ENCODE results near the gene CCSAP.
"Not testable (repeated sequence)": the region's sequence is repeated elsewhere in the genome, so short reads cannot be mapped to it uniquely, and the experiment has no call there.

Gene CCSAP

DNA sequence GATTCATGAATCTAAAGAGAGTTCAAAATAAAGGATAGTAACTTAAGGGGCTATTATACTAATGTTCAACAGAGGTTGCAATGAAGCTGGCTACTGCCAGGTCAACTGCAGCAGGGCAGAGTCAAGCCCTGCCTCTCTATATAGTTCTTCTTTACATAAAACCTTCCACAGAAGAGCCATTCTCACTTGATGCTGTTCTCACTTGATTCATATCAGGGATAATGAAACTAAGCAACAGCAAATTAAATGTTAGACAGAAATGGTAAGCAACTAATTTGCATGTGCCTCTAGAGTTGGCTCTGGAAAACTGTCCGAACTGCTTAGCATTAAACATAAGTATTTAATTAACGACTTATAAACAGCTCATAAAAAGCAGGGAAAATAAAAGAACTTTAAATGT, 17.4 kb downstream of the CCSAP start:
- no peak for DNase-seq

DNA sequence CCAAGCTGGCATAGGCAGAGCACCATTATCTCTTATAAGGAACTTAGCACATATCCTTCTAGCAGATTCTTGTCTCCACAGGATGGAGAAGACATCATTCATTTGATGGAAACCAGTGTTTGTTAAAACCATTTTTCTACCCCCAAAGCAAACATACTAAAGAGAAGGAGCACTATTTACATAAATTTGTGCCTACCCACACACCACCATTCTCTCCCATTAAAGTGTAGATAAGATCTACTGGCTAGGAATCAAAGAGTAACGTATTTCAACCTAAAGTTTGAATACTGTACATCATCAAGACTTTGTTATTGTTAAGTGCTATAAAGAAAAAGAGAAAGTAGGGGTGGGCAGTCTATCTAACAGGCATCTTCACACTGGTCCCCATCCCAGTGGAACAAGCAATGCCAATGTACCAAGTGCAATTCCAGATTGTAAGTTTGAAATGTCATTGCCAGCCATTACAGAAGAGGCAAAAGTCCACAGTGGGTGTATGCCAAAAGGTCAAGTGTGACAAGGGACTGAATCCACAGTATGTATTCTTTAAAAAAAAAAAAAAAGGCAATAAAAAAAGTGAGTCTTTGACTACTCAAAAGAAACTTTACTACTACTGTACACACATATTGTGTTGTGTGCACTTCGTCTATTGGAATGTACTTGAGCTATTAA, 18.8 kb downstream of the CCSAP start:
- no peak for DNase-seq

DNA sequence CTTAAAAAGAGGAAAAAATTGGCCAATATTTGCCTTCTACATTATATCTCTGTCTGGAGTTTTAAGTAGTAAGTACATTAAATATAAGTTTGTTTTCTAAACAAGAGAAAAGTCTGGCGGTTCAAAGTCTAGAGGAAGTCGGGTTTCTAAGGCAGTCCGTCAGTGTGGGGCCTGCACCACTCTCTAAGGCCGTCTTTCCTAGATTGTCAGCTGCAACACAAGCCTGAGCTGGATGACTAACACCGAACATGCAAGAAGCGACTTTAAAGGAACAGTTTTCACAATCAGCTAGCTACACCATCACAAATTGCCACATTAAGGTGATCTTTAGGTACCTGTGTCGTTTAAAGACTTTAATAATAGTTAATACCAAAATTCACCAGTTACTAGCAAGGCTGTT, 19.6 kb downstream of the CCSAP start:
- DNase-seq, result no peak

DNA sequence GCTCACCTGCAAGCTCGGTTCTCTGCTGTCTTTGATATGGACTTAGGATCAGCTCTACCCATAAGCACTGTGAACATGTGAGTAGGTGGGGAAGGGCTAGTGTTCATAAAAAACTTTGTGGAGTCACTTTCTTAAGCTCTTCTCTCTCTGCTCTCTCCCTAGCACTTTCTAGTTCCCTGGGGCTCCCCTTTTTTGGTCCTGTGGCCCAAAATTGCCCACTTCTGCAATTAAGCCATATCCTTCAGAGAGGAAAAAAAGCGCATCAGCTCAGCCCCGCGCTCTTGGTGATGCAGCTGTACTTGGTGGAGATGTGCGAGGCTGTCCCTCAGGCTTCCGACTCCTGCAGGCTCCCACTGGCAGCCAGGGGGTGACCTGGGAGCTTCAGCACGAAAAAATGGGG, 23.4 kb downstream of the CCSAP start:
- DNase-seq, result no peak

DNA sequence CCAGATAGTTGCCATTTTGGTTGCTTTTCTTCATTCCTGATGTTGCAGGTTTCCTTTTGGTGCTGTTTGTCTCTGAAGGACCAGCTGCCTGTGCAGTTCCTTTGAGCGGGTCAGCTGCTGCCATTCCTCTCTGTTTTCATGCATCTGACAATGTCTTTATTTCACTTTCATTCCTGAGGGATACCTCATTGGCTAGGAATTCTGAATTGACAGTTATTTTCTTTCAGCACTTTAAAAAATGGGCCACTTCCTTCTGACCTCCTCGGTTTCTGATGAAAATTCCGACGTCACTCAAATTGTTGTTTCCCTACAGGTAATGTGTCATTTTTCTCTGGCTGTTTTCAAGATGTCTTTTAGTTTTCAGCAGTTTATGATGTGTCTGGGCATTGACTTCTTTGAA, 24.8 kb downstream of the CCSAP start:
- no peak for DNase-seq

DNA sequence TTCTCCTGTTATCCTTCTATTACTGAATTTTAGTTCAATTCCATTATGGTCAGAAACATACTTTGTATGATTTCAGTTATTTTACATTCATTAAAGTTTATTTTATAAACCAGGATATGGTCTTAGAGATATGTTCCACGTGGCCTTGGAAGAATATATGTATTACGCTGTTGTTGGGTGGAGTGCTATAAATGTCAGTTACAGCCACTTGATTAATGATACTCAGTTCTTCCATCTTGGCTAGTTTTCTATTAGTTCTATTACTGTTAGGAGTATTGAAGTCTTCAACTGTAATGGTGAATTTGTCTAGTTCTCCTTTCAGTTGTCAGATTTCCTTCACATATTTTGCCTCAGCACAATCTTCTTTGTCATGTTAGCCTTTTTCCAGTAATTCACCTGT, 26.7 kb downstream of the CCSAP start:
- DNase-seq, result no peak

DNA sequence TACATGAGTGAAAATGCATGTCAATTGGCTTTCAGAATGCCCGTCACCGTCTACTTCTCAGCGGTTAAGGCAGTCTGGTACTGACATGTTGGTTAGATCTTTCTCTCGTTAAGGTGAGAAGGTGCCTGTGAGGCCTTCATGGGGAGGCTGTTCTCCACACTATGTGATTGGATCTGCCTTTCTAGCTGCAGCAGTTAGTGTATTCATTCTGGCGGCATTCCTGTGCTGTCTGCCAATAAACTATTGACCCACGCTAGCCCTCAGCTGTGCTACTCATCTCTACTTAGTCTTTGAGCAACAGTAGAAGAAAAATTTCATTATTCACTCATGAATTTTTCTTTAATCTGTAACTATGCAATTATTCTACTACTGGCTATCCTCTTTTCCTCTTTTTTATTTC, 32.0 kb downstream of the CCSAP start:
- DNase-seq, result no peak

DNA sequence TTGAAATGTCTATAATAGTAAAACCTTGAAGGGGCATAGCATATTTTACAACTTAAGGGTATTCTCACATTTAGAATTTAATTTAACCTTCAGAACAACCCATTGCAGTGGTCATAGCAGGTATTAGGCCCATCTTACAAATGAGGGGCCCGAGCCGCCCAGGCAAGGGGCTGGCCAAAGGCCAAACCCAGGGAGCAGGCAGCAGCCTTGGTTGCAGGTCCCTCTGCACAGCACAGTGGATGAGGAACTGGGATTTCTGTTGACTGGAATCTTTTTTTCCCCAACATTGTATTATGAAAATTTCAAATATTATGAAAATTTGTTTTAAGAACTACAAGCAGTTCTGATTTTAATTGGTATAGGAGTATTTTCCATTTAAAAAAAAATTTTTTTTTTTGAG, 33.2 kb downstream of the CCSAP start:
- no peak for DNase-seq

DNA sequence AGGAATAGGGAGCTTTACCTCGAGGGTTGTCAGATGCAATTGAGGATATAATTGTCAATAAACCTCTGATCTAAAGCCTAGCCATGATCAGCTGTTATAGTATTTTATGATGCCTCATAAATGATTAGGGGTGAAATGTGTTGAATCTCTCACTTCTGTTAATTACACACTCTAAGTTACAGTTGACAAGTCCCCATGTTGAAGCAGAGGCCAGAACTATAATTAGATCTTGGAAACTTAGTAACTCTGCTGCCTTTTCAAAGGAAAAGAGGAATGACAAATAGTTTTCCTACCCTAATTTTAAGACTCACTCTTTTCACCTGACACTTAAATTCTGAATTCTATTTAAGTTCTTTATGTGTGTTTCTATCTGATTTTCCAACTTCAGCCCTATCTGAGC, 33.8 kb downstream of the CCSAP start:
- no peak for DNase-seq

DNA sequence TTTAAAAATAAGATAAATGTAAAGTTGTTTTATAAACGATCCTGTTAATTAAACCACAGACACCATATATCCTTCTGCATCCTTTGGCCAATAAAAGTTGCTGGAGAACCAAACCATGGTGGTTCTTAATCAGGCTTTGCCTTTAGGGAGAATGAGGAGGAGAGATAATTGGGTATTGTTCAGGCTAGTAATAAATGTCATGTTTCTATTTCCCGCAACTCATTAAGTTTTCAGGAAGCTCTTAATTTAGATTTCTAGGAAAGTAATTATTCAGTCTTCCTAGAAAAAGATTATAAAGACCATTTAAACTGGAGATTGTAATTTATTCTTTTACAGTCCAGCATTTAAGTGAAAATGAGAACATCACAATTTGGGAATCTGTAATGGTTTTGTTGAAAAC, 37.5 kb downstream of the CCSAP start:
- no peak for DNase-seq

DNA sequence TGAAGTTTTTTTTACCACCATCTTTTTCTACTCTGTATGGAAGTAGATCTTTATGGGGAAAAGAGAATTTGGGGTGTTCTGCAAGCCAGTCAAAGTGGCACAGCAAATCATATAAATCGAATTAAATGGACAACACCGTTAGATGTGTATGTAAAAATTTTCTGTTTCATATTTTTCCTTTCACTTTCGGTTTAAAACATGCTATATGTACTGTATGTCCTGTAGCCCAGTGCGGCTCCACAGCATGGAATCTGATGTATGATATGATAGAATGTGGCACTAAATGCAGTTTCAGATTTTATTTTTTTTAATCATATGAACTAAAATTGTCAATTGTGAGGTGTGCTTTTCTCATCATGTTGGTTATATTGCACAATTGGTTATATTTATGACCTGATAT, 39.0 kb downstream of the CCSAP start:
- DNase-seq, result no peak

DNA sequence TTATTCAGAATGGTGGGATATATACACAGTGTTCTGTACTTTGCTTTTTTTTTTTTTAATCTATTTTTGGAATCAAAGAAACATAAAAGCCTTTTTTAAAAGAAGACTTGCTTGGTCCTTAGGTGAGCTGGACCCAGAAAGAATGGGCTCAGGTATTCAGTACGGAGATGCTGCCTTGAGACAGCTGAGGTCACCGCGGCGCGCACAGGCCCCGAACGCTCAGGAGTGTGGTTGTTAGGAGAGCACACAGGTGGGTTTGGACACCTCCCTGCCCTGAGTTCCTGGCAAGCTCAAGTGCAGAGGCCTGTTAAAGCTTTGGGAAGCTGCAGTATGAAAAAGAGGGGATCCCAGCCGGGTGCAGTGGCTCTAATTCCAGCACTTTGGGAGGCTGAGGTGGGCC, 40.1 kb downstream of the CCSAP start:
- no peak for DNase-seq

DNA sequence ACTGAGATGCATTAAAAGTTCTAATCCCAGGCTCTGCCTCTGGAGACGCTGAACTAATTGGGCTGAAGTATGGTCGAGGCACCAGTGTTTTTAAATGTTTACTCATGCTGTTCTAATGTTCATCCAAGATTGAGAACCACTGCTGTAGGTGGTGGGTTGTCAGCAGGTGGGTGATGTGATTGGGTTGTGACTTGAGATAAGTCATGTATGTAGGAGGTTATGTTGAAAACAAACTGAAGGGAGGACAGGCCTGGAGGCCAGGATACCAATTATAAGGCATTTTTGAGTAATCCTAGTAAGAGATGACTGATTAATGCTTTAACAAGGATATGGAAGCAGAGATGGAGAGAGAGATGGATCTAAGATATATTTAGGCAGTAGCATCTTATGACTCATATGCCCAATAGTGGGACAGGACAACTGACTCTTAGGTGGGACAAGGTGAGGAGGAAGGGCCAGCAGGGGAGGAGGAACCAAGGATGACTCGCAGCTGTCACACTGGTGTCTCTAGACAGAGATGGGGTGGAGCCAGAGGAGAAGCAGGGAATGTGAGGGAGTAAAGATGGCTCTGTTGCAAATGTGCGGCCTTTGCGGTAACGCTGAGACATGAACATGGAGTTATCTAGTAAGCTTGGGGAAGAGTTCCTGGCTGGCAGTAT, 42.6 kb downstream of the CCSAP start:
- no peak for DNase-seq

DNA sequence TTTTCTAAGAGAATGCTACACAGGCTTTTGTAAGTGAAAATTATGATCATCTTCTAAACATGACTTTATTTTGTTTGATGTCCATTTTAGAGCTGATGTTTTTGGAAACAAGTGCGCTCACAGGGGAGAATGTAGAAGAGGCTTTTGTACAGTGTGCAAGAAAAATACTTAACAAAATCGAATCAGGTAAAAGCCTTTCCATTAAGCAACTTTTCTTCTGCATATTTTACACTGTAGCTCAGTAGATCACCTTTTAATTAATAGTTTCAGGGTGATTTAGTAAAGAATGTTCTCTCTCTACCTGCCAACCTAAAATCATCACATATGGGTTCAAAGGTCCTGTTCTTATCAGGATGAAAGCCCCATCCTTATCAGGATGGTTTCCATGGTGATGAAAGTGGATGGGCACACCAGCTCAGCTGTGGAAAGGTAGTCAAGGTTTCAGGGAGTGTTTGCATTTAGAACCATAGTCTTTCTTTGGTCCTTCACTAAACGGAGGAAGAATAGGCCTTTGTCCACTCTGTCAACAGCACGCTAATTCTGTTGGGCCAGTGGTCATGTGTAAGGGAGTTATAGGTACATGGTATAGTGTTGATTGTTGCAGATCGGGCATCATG, 43.9 kb downstream of the CCSAP start:
- no peak for DNase-seq

DNA sequence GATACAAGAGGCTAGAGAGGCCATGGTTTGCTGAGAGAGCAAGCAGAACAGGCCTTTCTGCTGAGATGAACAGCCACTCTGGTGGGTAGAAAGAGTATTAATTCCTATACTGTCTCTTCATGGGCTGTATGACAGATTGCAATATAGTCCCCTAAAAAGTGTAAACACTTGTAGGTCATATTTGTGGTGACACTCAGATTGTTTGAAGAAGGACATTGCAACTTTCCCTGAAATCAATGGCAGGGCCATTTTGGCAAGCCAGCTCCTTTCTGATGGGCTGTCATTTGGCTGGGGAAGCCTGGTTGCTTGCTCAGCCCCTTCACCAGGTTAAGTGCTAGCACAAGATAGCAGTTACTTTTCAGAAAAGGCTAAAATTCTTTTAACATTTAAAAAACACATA, 44.4 kb downstream of the CCSAP start:
- DNase-seq, result no peak

DNA sequence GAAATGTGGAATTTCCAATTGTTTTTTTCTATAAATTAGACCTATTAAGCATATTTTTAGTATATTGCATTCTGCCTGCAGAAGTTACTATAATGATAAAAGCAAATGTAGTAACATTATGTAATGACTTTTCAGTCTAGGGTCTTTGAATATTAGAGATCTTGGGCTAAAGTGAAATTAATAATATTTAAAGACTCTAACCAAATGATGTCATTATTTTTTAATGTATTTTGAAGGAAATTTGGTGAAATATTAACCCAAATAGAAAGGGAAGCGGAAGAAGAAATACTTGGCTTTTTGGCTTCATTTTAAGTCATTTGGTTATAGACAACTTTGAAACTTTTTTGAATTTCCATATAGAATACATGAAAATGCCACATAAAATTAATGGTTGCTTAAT, 45.1 kb downstream of the CCSAP start:
- DNase-seq, result no peak

DNA sequence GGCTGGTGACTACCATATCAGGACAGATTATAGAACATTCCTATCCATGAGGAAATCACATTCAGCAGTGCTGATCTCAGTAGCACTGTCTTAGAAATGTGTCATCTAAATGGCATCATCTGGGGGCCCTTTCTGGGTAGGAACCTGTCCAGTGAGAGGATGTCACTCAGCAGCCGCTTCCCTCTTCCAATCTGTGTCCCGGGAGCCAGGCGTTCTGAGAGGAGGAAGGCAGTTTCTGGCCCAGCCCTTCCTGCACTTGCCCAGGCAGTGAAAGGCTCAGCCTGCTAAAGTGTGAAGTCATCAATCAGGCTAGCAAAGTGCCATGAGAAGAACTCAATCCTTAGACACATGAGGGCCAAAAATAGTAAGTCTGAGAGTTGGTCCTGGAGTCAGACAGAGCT, 46.3 kb downstream of the CCSAP start:
- DNase-seq, result no peak

DNA sequence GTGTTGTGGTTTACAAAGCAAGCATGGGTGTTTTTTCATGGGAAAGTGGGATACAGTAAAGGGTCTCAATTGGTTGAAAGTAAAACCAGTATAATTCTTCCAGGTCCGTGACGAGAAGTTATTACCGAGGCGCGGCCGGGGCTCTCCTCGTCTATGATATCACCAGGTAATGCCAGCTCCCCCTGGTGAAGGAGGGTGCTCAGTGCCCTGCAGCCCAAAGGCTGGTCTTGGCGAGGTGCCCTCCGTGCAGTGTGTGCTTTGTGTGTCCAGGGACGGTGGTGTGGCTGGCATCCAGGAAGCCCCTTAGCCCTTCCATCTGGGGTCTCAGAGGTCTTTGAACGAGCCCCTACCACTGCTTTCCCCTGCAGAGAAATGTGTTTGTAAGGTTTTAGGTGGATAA, 47.1 kb downstream of the CCSAP start:
- DNase-seq, result no peak

DNA sequence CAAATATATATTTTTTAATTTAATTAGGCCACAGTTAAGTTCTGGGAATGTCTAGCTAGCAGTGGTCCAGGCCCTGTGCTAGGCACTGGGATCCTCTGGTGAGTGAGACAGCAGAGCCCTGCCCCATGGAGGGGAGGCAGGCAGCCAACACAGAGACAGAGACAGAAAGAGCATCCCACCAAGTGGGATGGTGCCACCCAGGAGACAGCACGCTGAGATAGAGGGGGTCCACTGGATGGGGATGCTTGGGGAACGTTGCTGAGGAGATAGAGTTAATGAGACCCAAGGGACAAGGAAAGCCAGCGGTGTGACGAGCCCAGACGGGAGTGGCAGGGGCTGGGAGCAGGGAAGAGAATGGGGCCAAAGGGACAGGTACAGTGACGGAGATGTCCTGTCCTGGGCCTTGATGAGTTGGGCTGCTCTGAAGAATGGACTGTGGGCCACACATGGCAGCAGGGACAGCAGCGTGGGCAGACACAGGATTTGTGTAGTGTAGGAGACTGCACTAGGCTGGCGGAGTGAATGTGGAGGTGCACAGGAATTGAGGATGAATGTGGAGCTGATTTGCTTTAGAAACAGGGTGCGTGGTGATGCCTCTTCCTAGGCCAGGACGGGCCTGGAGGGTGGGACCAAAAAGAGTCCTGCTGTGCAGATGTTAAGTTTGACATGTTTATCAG, 49.2 kb downstream of the CCSAP start:
- DNase-seq, result no peak

DNA sequence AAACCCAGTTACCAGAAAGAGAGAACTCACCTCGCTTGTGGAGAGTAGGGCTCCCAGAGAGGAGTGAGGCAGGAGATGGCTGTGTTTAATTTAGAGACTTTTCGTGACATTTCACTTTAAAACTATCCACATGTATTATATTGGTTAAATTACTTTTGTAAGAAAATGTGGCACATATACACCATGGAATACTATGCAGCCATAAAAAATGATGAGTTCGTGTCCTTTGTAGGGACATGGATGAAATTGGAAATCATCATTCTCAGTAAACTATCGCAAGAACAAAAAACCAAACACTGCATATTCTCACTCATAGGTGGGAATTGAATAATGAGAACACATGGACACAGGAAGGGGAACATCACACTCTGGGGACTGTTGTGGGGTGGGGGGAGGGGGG, 51.2 kb downstream of the CCSAP start:
- DNase-seq, result not testable (repeated sequence)

DNA sequence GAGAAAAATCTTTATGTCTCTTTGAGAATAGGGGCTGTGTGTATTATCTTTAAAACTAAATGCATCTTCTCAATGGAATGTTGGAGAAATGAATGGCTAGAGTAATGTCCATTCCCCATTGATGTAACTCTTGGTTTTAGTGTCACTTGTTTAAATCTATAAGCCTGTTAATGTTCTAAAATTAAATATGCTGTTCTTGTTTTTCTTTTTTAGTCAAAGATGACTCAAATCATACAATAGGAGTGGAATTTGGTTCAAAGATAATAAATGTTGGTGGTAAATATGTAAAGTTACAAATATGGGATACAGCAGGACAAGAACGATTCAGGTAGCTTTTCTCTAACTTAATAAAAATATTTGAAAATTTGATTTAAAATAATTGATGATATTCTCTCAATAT, 54.3 kb downstream of the CCSAP start:
- DNase-seq, result no peak

DNA sequence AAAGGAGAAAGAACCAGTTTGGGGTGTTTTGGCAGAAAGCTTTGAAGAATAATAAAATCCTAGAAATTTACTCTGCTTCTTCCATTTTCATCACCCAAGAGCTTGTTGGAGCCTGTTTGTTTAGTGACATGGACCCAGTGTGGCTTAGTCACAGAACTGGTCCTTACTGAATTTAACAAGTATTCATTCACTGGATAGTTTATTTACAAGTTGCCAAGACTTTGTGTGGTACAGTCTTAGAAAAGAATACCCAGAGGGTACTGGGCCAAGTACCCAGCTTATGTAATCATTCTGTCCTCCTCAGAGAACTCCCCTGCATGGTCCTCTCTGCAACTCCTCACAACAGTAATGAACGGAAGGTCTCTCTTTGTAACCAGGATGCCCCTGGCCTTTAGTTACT, 55.6 kb downstream of the CCSAP start:
- DNase-seq, result no peak

DNA sequence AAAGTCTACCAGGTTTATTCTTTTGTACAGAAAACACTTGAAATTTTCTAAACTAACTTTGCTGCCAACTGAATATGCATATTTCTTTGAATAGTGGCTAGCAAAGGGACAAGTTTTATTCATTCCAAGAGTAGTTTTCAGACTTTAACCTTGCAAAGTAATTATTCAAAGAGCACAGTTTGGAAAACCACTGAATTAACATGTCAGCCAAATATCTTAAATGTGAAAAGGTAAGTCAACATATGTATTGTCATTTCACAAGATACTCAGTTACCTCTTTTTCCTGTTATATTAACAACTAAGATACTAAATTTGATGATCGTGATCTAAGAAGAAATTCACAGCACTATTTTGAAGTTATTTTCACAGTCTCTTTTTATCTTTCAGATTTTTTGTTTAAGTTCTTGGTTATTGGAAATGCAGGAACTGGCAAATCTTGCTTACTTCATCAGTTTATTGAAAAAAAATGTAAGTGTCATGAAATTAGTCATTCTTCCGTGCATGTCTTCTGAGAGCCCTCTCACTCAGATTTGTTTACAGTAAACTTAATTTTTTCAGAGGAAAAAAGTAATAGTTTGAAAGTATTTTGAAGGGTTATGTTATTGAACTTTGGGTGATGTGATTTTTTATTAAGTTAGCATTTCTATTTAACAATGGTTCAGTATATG, 56.6 kb downstream of the CCSAP start:
- DNase-seq, result no peak

DNA sequence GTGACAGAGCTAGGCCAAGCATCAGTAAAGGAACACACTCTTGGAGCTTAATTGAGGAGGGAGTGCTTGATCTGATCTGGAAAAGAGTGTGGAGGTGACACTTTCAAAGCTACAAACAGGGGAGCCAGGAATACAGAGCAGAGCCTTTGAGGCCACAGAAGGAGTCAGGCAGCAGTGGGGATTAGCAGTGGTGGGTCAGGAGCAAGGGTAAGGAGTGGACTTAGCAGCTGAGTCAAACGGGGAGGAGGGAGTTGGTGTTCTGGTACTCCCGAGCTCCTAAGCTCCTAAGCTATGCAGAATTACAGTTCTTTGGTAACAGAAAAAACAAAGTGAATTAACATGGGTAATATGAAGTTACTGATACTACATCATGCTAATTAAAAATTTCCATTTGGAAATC, 57.4 kb downstream of the CCSAP start:
- DNase-seq, result no peak

All from SHP77 (cell line).